EH (cell line): Measurements from ENCODE around the gene NMRK2.
"Not testable (repeated sequence)": the region's sequence is repeated elsewhere in the genome, so short reads cannot be mapped to it uniquely, and the experiment has no call there.

Experiments
- DNase-seq: peaks from one replicate; pipeline ENCODE4 v3.0.0-alpha.2; 2015; ENCODE audit warnings: low read depth

NMRK2 gene

GRCh38 chr19:3936506-3937442 is 3.9 kb downstream of the NMRK2 start:
- no peak for DNase-seq

GRCh38 chr19:3938300-3938950 is 5.6 kb downstream of the NMRK2 start:
- not testable (repeated sequence) for DNase-seq

DNA sequence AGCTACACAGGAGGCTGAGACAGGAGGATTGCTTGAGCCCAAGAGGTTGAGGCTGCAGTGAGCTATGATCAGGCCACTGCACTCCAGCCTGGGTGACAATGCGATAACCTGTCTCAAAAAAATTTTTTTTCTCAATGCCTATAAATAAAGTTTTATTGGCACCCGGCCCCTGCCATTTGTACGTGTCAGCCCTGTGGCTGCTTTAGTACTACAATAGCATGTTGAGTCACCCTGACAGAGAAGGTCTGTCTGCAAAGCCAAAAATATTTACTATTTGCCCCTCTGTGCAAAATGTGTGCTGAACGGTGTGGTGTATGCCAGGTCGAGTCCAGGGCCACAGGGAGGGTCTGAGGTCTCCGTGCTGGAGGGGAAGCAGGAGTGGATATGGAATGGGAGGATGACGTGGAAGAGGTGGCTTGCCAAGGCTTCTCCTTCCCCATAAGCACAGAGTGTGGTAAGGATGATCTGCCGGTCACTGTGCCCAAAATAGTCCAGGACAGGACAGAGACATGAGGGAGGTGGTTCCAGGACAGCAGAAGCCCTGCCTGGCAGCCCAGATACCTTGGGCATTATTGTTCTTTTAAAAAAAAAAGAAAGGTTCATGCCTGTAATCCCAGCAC is 10.0 kb downstream of the NMRK2 start:
- DNase-seq, result peak; percentile 25

GRCh38 chr19:3944018-3944721 is 11.3 kb downstream of the NMRK2 start:
- DNase-seq, result no peak

GRCh38 chr19:3945838-3946237 is 13.0 kb downstream of the NMRK2 start:
- DNase-seq, result peak; percentile 50

DNA sequence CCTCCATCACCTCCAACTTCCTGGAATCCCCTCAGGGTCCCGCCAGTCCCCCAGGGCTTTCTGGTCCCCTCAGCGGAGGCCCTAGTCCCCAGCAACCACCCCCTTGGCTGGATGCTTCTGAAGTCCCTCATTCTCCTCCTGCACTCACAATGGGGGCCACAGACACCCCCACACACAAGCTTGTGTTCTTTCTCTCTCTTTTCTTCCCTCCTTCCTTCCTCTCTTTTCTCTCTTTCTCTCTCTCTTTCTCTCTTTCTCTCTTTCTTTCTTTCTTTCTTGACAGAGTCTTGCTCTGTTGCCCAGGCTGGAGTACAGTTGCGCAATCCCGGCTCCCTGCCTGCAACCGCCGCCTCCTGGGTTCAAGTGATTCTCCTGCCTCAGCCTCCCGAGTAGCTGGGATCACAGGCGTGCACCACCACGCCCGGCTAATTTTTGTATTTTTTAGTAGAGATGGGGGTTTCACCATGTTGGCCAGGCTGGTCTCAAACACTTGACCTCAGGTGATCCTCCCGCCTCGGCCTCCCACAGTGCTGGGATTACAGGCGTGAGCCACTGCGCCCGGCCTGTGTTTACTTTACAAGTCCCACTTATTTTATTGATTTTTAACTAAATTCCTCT is 14.6 kb downstream of the NMRK2 start:
- not testable (repeated sequence) for DNase-seq

DNA sequence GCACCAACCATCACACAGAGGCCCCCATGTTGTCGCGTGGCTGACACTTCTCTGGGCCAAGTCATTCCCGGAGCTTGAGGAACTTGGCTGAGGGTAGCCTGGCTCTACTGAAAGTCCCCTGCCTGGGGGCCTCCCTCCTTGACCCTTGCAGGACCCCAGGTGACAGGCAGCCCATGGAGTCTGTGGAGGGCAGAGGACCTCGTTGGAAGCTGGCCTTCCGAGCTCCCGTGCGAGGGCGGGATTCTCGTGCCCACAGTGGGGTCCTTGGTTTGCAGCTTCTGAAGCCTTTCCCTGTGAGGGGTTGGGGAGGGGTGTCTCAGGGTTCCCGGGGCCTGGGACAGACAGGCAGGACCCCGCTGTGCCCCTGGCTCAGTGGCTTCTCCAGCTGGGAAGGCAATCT is 16.4 kb downstream of the NMRK2 start:
- no peak for DNase-seq

DNA sequence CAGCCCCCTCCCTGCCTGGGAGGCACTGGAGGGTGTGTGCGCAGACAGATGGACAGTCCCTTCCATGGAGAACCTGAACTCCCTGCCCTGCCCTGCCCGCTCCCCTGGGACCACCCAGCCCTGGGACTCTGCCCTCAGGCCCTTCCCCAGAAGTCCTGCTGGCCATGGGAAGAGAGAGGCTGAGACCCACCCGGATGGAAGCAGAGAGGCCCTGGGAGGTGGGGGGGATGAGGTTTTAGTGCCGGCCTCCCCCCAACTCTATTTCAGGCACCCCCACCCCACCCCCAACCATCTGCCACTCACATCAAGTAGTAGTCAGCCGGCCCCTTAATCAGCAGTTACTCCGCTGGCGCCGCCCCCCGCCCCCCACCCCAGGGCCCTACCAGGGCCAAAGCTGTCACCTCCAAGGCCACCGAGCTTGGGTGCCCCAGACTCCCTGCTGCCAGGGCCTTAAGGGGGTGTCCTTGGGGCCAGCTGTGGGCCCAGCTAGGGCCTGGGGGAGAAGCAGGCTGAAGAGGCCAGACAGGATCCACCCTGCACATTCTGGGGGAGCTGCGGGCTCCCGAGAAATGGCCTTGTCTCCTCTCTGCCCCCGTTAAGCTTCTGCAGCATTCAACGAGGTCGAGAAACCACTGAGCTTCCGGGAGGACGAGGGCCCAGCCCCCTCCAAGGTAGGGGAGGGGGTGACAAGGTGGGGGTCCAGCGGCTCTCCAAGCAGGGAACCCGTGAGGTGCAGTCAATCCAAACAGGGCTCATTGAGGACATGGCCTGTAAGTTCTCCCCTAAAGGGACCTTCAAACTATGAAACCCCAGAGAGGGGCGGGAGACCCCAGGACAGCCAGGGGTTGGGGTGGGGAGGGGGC is 17.4 kb downstream of the NMRK2 start:
- DNase-seq, result no peak

DNA sequence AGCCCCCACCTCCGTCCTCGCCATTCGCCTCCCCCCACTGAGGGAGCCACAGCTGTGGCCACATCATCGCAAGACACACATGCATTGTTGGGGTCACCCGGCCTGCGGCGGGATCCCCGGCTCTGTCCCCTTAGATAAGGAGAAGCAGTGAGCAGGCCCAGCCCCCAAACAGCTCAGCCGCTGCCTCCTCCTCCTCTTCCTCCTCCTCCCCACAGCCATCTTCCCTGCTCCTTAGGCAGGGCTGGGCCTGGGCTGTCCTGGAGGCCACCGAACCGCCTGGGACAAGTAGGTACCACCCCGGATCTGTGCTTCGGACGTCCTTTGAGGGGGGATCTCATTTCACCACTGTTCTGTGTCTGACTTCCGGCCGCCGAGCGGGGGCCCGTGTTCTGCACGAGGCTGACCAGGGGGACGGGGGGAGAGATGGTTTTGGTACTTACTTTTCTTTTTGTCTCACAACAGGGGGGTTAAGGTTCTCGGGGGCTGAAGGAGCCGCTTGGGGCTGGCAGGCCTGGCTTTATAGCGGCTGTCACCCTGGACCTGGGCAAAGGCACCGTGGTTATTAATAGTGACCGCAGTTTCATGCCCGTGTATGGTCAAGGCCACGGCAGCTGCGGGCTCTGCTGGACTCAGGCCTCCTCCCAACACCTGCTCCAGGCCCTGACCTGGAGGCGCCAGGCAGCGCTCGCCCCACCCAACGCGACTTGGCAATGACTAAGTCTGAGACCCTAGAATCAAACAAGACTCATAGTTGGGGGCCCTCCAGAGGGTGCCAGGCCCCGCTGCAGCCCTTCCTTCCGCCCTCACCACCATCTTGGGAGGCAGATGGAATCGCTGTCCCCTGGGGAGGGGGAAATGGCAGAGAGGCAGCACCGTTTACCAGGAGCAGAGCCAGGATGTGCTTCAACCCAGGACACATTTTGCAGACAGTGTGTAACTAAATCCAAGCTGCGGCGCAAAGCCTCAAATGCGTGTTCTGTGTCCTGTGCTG is 18.3 kb downstream of the NMRK2 start:
- DNase-seq, result no peak

DNA sequence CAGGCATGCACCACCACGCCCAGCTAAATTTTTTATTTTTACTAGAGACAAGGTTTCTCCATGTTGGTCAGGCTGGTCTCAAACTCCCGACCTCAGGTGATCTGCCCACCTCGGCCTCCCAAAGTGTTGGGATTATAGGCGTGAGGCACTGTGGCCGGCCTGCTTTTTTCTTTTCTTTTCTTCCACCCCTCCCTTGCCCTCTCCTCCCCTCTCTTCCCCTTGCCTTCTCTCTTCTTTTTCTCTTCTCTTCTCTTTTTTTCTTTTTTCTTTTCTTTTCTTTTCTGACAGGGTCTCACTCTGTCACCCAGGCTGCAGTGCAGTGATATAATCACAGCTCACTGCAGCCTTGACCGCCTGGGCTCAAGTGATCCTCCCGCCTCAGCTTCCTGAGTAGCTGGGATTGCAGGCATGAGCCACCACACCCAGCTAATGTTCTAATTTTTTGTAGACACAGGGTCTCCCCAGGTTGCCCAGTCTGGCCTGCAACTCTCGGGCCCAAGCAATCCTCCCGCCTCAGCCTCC is 19.9 kb downstream of the NMRK2 start:
- DNase-seq, result not testable (repeated sequence)

GRCh38 chr19:3954107-3954506 is 21.2 kb downstream of the NMRK2 start:
- no peak for DNase-seq

- DNase-seq, result not testable (repeated sequence)
These were observed 22.4 kb downstream of the NMRK2 start for GRCh38 chr19:3955276-3955675.

DNA sequence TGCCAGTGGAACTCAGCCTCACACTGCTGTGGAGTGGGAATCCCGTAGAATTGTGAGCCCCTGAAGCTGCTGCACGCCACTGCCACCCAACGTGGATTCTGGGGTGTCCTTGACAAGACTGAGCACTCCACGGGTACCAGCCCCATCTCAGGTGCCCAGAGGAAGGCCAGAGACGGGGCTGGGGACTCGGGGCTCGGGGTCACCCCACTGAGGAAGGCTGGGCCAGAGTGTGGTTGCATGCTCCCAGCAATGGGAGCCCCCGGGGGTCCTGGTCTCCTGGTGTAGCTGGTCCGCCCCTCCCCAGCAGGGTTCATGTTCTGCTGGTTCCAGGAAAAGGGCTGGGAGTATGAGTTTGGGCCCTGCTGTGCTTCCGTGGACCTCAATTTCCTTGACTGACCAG is 22.8 kb downstream of the NMRK2 start:
- DNase-seq, result no peak

DNA sequence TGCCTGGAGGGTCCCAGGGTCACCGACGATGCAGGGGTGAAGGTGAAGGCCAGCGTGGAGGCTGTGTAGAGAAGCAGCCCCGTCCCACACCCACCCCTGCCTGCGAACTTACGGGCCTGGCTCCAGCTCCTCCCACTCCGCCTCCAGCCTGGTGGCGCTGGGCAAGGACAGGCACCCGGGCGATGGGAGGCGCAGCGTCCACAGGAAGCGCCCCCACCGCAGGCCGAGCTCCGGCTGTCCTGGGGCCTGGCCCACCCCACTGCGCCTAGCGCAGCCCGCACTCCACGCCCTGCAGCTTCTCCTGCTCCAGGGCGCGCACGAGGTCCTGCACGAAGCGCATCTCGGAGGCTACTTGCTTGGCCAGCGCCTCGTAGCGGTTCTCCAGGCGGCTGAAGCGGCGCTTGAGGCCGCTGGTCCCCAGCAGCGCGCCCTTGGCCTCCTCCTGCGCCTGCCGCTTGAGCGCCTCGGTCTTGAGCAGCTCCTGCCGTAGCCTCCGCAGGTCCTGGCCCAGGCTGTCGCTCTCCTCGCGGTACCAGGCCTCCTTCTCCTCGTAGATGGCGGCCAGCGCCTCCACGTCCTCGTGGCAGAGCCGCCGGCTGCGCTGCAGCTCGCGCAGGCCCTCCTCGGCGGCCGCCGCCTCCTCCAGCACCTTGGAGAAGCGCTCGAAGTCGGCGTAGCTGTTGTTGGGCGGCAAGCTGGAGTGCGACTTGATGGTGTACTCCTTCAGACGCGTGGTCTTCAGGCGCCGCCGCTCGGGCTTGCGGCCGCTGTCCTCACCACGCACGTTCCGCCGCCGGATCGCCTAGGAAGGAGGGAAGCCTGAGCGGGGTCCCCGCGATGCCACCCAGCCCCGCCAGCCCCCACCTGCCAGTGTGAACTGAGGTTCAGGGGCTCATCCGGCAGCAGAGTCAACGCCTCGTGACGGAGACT is 26.2 kb downstream of the NMRK2 start:
- DNase-seq, result no peak

GRCh38 chr19:3959766-3960131 is 26.9 kb downstream of the NMRK2 start:
- no peak for DNase-seq

DNA sequence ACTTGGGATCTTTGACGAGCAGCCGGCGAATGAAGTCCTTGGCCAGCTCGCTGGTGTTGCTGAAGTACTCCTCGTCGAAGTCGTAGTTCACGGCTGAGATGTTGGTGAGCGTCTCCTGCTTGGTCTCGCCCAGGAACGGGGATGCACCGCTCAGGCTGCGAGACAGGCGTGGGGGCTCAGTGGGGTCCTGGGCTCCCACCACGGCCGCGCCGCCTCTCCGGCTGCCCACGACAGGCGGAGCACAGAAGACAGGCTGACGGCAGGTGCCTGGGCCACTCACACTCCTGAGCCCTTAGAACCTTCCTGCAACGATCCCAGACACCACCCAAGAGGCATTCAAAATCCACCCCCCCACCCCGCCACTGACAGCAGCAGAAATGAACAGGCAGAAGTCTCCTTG is 28.1 kb downstream of the NMRK2 start:
- no peak for DNase-seq

- DNase-seq, result no peak
These were observed 30.8 kb downstream of the NMRK2 start for GRCh38 chr19:3963458-3964255.
